DMS153 treated with DMSO at 0.1 percent for 48 hours (cell line): ENCODE data around the gene CD48.

Experiments
- DNase-seq: peaks from one replicate; lab custom pipeline; 2025; ENCODE audit not compliant: unreplicated experiment; lab: John Stamatoyannopoulos, UW

CD48 gene

GRCh38 chr1:160637065-160637464 lies 74.6 kb downstream of the CD48 start:
- DNase-seq = no peak

- DNase-seq = no peak
These were observed 75.1 kb downstream of the CD48 start for GRCh38 chr1:160636547-160636946.

GRCh38 chr1:160636076-160636475 lies 75.5 kb downstream of the CD48 start:
- no peak for DNase-seq

- DNase-seq = no peak
These were observed 76.8 kb downstream of the CD48 start for GRCh38 chr1:160634543-160635491.

GRCh38 chr1:160633330-160633903 lies 78.2 kb downstream of the CD48 start:
- no peak for DNase-seq

- no peak for DNase-seq
These were observed 79.5 kb downstream of the CD48 start for GRCh38 chr1:160631983-160632625.

- DNase-seq = no peak
These were observed 80.8 kb downstream of the CD48 start for GRCh38 chr1:160630523-160631451.

- no peak for DNase-seq
These were observed 82.1 kb downstream of the CD48 start for GRCh38 chr1:160629286-160630210.

- DNase-seq = no peak
These were observed 82.8 kb downstream of the CD48 start for GRCh38 chr1:160628799-160629263.
